Cardiac muscle cell (in vitro differentiated cells and primary cell): ENCODE measurements around the gene HLA-DMB. TPM values are rescaled to one million over a fixed set of nuclear protein-coding genes. Genes with fewer than 3 reads are reported as not detected.

Source experiments
- DNase-seq, 2 donors: peaks; one replicate each; pipeline versions ENCODE4 v3.0.0 to v3.0.0-alpha.2; 2010 to 2017; ENCODE audit warnings: low read depth in 1 of 2, low spot score in 1 of 2
- H3K27ac ChIP-seq: fragments of 200-600 bp; sonication (generic); 2 replicates; pipeline ENCODE4 v1.5.1; 2016
- H3K27me3 ChIP-seq: fragments of 200-600 bp; sonication (generic); 2 replicates; pipeline ENCODE4 v1.6.0; 2016; ENCODE audit warnings: control low read depth
- H3K36me3 ChIP-seq: fragments of 200-600 bp; sonication (generic); 2 replicates; pipeline ENCODE4 v1.5.1; 2016; ENCODE audit warnings: control low read depth
- H3K4me1 ChIP-seq: fragments of 200-600 bp; sonication (generic); 2 replicates; pipeline ENCODE4 v1.8.1; 2017; ENCODE audit warnings: low read depth, mild to moderate bottlenecking, mixed run types
- H3K4me3 ChIP-seq: fragments of 200-600 bp; sonication (generic); 2 replicates; pipeline ENCODE4 v1.5.1; 2016; ENCODE audit warnings: mild to moderate bottlenecking
- H3K9me3 ChIP-seq: fragments of 200-600 bp; sonication (generic); 2 replicates; pipeline ENCODE4 v1.5.1; 2017; ENCODE audit warnings: low read depth, mild to moderate bottlenecking, control low read depth
- CTCF ChIP-seq: IDR thresholded peaks from 2 replicates; pipeline ENCODE4 v1.5.1; 2012; ENCODE audit warnings: low read depth, mild to moderate bottlenecking, low read length
- polyA plus RNA-seq: library from polyadenylated mRNA; unstranded; fragments of >200 nt; fragmentation: Nextera tagmentation; extraction: Ambion mirVana; gene quantifications from 2 replicates; pipeline ENCODE4 v1.2.1, GENCODE V29; 2016
- total RNA-seq: library from RNA; depleted of rRNA; stranded (reverse); fragments of >200 nt; gene quantifications from 2 replicates; pipeline ENCODE4 v1.2.3, GENCODE V29; 2016

HLA-DMB gene
- total and polyA plus RNA-seq, 2 experiments from 2014 or later: not detected

GRCh38 chr6:32977272-32977952, 36.6 kb upstream of the HLA-DMB start:
- no peak overlapping the region for H3K4me3 ChIP-seq
- DNase-seq: no peak
- TF ChIP-seq CTCF: no peak
- H3K36me3 ChIP-seq: peaks cover 74% of the 10 kb centered on the region
- H3K4me1 ChIP-seq: peaks cover 8% of the 10 kb centered on the region
- H3K27ac ChIP-seq: no peak overlapping the region
- H3K9me3 ChIP-seq: no peaks in the 10 kb centered on the region
- no peaks in the 10 kb centered on the region for H3K27me3 ChIP-seq

DNA sequence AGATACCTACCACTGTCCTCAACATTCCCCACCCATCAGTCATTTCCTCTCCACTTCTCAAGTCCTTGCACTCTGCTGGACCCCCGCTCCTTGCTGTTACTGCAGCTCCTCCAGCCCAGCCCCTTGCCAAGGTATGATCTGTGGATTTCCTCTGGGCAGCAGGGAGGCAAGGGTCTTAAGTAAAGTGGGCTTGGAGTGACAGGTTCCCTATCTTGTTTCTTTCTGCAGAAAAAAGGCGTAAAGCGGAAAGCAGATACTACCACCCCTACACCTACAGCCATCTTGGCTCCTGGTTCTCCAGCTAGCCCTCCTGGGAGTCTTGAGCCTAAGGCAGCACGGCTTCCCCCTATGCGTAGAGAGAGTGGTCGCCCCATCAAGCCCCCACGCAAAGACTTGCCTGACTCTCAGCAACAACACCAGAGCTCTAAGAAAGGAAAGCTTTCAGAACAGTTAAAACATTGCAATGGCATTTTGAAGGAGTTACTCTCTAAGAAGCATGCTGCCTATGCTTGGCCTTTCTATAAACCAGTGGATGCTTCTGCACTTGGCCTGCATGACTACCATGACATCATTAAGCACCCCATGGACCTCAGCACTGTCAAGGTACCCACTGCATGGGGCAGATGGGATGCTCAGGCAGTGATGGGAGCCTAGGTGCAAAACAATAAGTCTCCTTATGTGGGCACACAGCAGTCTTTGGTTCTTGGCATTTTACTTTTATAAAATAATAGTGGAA, 35.7 kb upstream of the HLA-DMB start:
- no peaks in the 10 kb centered on the region for H3K9me3 ChIP-seq
- peaks cover 66% of the 10 kb centered on the region for H3K36me3 ChIP-seq
- H3K4me3 ChIP-seq: no peak overlapping the region
- peaks cover 8% of the 10 kb centered on the region for H3K4me1 ChIP-seq
- TF ChIP-seq CTCF: no peak
- H3K27me3 ChIP-seq: no peaks in the 10 kb centered on the region
- H3K27ac ChIP-seq: no peak overlapping the region
- no peak for DNase-seq

DNA sequence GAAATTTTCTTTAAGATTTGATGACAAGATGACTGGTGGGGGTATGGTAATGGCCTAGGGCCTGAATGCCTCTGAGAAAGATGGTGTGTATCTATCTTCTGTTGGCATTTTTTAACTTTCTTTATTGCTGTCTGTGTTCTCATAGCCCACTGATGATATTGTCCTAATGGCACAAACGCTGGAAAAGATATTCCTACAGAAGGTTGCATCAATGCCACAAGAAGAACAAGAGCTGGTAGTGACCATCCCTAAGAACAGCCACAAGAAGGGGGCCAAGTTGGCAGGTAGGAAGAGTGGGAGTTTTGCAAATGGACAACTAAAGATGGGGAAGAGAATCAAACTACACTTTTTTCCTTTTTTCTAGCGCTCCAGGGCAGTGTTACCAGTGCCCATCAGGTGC, 35.1 kb upstream of the HLA-DMB start:
- DNase-seq: no peak
- Histone ChIP-seq H3K9me3 (no peaks in the 10 kb centered on the region), H3K27me3 (no peaks in the 10 kb centered on the region), H3K36me3 (peaks cover 63% of the 10 kb centered on the region), H3K4me1 (peaks cover 8% of the 10 kb centered on the region), H3K4me3 (peak overlapping the region; percentile 6), H3K27ac (no peak overlapping the region)
- no peak for TF ChIP-seq CTCF

GRCh38 chr6:32974541-32975308, 33.9 kb upstream of the HLA-DMB start:
- no peak for DNase-seq
- Histone ChIP-seq H3K4me1 (peaks cover 8% of the 10 kb centered on the region), H3K27me3 (no peaks in the 10 kb centered on the region), H3K36me3 (peaks cover 52% of the 10 kb centered on the region), H3K9me3 (no peaks in the 10 kb centered on the region), H3K27ac (no peak overlapping the region), H3K4me3 (peak overlapping the region; percentile 96)
- no peak for TF ChIP-seq CTCF

GRCh38 chr6:32974016-32974333, 33.1 kb upstream of the HLA-DMB start:
- Histone ChIP-seq H3K4me1 (peaks cover 8% of the 10 kb centered on the region), H3K27ac (no peak overlapping the region), H3K4me3 (peak overlapping the region; percentile 96), H3K36me3 (peaks cover 44% of the 10 kb centered on the region), H3K27me3 (no peaks in the 10 kb centered on the region), H3K9me3 (no peaks in the 10 kb centered on the region)
- TF ChIP-seq CTCF: no peak
- peak in 1 of 2 donors; percentile 74 for DNase-seq
